Pancreas (tissue), 10 donors: ENCODE measurements around the gene ZNF638. TPM values are rescaled to one million over a fixed set of nuclear protein-coding genes. Genes with fewer than 3 reads are reported as not detected.
A peak's percentile ranks its signal among the peaks of the same experiment; 100 is the strongest.
"Not testable (repeated sequence)": the region's sequence is repeated elsewhere in the genome, so short reads cannot be mapped to it uniquely, and the experiment has no call there.

Source experiments
- ATAC-seq, 4 donors: fragments of 200-7000 bp; cut with Tn5 transposase; one replicate each; pipeline versions ENCODE4 v1.8.0 to v1.9.1; 2020; ENCODE audit warnings: mild to moderate bottlenecking in 4 of 4, moderate library complexity in 4 of 4
- DNase-seq, 6 donors: peaks; one replicate each; pipeline ENCODE4 v3.0.0-alpha.2; 2020
- FAIRE-seq: peaks from 2 replicates; lab custom pipeline; 2012; peaks lifted over from hg19 to GRCh38; lab: Jason Lieb, UNC
- H3K27ac ChIP-seq, 4 donors: fragments of 200-600 bp; sonication (generic); 1 replicate in 3 of 4; 2 replicates in 1 of 4; pipeline versions ENCODE4 v1.5.0 to v1.8.0; 2020
- H3K27me3 ChIP-seq, 4 donors: fragments of 200-600 bp; one replicate each; pipeline ENCODE4 v1.8.0; 2021
- H3K36me3 ChIP-seq, 3 donors: fragments of 200-600 bp; sonication (generic) in 1 of 3; one replicate each; pipeline versions ENCODE4 v1.5.0 to v1.8.0; 2020 to 2021
- H3K4me1 ChIP-seq, 3 donors: fragments of 200-600 bp; one replicate each; pipeline ENCODE4 v1.8.0; 2021
- H3K4me3 ChIP-seq, 4 donors: fragments of 200-600 bp; sonication (generic) in 2 of 4; one replicate each; pipeline versions ENCODE4 v1.5.0 to v1.8.0; 2020 to 2021
- H3K9me3 ChIP-seq, 4 donors: fragments of 200-600 bp; one replicate each; pipeline ENCODE4 v1.8.0; 2021
- CTCF ChIP-seq, 4 donors: fragments of 200-600 bp; sonication (generic) in 3 of 4; IDR thresholded peaks; one replicate each; pipeline versions ENCODE4 v1.5.0 to v1.8.0; 2021; ENCODE audit warnings: antibody characterized with exemption in 4 of 4
- WGBS, 2 donors: extraction: QIAGEN DNeasy Blood & Tissue Kit; methylation state at CpG; one replicate each; pipeline ENCODE4 v1.1.7; 2013; 5-methylcytosine and 5-hydroxymethylcytosine counted together
- intact Hi-C, 3 donors: fragments of 100-400 bp; cut with DNase I; formaldehyde crosslinking; loops; one replicate each; pipeline versions ENCODE4 v1.11.1 to v1.14.2; 2022
- polyA plus RNA-seq, 2 donors: library from polyadenylated mRNA; stranded (reverse); fragments of 200-250 nt; gene quantifications; one replicate each; pipeline ENCODE4 v1.2.3, GENCODE V29; 2013
- total RNA-seq, 6 donors: library from RNA; stranded (reverse); fragmentation: NEBNext Ultra II Directional in 4 of 6; extraction: Animal tissue kit (Norgen Biotek cat#: 25700) in 4 of 6; gene quantifications; one replicate each; pipeline versions ENCODE4 v1.2.1 to v1.2.4, GENCODE V29; 2021 to 2023
- donor health status: healthy with polysubstance abuse.
- donor health status: DM: no; HTN: no; CAD: no; lungs with moderate emphysema.
- donor health status: DM: no; HTN: no; CAD: no.
- donor health status: control.
- donor health status: control.
- donor health status: Bipolar disorder and iron deficiency.
- donor health status: DM: yes; HTN: yes; CAD: no.
- donor health status: DM: no; HTN: no; CAD: no.
- donor health status: DM: no; HTN: no; CAD: no.
- donor health status: DM: yes; HTN: yes; CAD: no.

The ZNF638 gene
- total and polyA plus RNA-seq, 8 donors, result 35.4 to 117 (median 52.7) TPM

GRCh38 chr2:71323386-71323785 lies 8.2 kb upstream of the ZNF638 start:
- no peaks in the 10 kb centered on the region for H3K4me1 ChIP-seq
- FAIRE-seq (no peak), ATAC-seq (no peak), DNase-seq (no peak)
- no peaks in the 10 kb centered on the region for H3K9me3 ChIP-seq
- 86 to 90% methylated on average over 6 of the region's 6 CpGs for WGBS, 2 donors
- H3K36me3 ChIP-seq, result no peaks in the 10 kb centered on the region
- no peak overlapping the region for H3K27ac ChIP-seq
- TF ChIP-seq CTCF (IDR thresholded peaks at IDR 0.05), result no peak
- no peaks in the 10 kb centered on the region for H3K27me3 ChIP-seq
- H3K4me3 ChIP-seq, result no peak overlapping the region
- intact Hi-C loops, result no loop called here

GRCh38 chr2:71326968-71327367 lies 4.6 kb upstream of the ZNF638 start:
- Histone ChIP-seq H3K4me3 (no peak overlapping the region), H3K4me1 (peaks cover 0 to 3% (median 0%) of the 10 kb centered on the region in 3 donors), H3K36me3 (no peaks in the 10 kb centered on the region), H3K27ac (no peak overlapping the region), H3K27me3 (no peaks in the 10 kb centered on the region), H3K9me3 (no peaks in the 10 kb centered on the region)
- ATAC-seq, result no peak
- FAIRE-seq, result no peak
- WGBS, 2 donors, result 92 to 97% methylated on average over 3 of the region's 3 CpGs
- TF ChIP-seq CTCF (IDR thresholded peaks at IDR 0.05), result no peak
- no peak for DNase-seq
- intact Hi-C loops, result no loop called here

DNA sequence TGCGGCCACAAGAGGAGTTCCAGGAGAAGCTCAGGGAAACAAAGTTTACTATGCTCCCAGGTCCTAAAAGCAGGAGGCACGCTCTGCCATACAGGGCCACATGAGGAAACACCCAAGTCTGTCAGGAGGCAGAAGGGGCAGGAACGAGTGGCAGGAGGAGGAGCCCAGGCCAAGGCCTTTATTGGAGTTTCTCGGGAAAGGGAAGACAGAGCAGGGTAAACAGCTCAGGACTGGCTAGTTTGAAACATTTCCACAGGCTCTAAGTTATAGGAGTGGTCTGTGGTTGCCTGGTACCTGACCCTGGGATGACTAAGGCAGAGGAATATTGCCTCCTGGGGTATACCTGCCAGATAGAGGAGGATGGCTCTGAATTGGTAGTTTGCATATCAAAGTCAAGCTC lies 3.7 kb upstream of the ZNF638 start:
- intact Hi-C loops, result no loop called here
- Histone ChIP-seq H3K27me3 (no peaks in the 10 kb centered on the region), H3K4me3 (no peak overlapping the region), H3K4me1 (peaks cover 0 to 3% (median 0%) of the 10 kb centered on the region in 3 donors), H3K9me3 (no peaks in the 10 kb centered on the region), H3K36me3 (no peaks in the 10 kb centered on the region), H3K27ac (no peak overlapping the region)
- WGBS, 2 donors, result 65 to 73% methylated on average over 4 of the region's 4 CpGs
- FAIRE-seq, result no peak
- no peak for DNase-seq
- TF ChIP-seq CTCF (IDR thresholded peaks at IDR 0.05), result no peak
- no peak for ATAC-seq

DNA sequence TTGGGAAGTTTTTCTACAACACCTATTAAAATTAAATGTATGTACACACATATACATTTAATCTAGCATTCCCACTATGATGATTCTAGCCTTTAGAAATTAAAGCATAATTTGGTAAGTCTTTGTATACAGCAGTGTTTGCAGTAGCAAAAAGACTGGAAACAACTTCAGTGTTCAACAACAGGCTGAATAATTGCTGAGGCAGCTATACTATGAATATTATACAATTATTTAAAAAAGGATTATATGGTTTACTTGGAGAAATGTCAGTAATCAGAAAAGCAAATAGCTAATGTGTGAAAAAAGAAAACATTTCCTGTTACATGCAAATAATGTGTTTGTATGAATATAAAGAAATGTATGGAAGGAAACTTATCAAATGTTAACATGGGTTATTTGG lies 1.4 kb upstream of the ZNF638 start:
- no peak for ATAC-seq
- H3K9me3 ChIP-seq, result no peaks in the 10 kb centered on the region
- no peak overlapping the region for H3K4me3 ChIP-seq
- H3K4me1 ChIP-seq, result peaks cover 5 to 21% (median 9%) of the 10 kb centered on the region in 3 donors
- H3K27me3 ChIP-seq, result no peaks in the 10 kb centered on the region
- no peak overlapping the region for H3K27ac ChIP-seq
- no peak for DNase-seq
- no peak for TF ChIP-seq CTCF (IDR thresholded peaks at IDR 0.05)
- intact Hi-C loops, result no loop called here
- FAIRE-seq, result no peak
- no peaks in the 10 kb centered on the region for H3K36me3 ChIP-seq

DNA sequence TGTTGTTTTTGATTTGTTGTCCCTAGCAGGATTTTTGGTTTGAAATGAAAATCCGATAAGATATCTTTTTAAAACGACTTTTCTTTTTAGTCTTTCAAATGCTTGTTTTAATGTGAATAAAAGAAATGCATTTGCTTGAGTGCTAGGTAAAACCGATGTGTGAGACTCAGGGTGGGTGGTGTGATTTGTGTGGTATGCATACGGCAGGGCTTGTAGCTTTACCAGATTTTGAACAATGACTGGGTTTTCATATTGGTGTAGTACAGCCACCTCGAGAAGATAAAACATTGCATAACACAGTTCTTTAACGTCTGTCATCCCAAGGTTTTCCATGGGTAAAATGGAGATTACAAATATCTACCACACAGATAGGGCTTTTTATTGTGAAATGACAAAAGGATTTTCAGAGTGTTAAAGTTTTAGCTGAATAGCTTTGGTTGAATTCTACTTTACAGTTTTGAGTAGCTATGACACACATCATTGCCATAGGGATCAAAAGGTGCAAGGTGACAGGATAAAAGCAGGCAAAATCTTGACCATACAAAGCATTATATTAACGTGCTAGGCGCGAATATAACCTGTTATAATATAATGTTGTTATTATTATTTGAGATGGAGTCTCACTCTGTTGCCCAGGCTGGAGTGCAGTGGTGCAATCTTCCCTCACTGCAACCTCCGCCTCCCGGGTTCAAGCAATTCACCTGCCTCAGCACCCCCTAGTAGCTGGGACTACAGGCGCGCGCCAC lies 824 bp upstream of the ZNF638 start:
- intact Hi-C loops, result no loop called here
- FAIRE-seq, result no peak
- Histone ChIP-seq H3K27me3 (no peaks in the 10 kb centered on the region), H3K36me3 (no peaks in the 10 kb centered on the region), H3K4me1 (peaks cover 5 to 24% (median 9%) of the 10 kb centered on the region in 3 donors), H3K27ac (no peak overlapping the region), H3K9me3 (no peaks in the 10 kb centered on the region), H3K4me3 (peak overlapping the region in 2 of 4 donors; percentile 90 to 95)
- ATAC-seq, result no peak
- WGBS, 2 donors, result 42 to 45% methylated on average over 14 of the region's 14 CpGs
- no peak for DNase-seq
- no peak for TF ChIP-seq CTCF (IDR thresholded peaks at IDR 0.05)

GRCh38 chr2:71331331-71331580 lies 326 bp upstream of the ZNF638 start:
- peak overlapping the region in 1 of 4 donors; percentile 88 for H3K27ac ChIP-seq

More at GRCh38 chr2:71331331-71331580, 326 bp upstream of the ZNF638 start:
- intact Hi-C loops, H3K9me3 ChIP-seq, H3K36me3 ChIP-seq, H3K27me3 ChIP-seq, ATAC-seq, FAIRE-seq: not testable (repeated sequence)
- H3K4me3 ChIP-seq, result peak overlapping the region in 2 of 4 donors; percentile 90 to 95
- 4 to 7% methylated on average over 9 of the region's 9 CpGs for WGBS, 2 donors
- peak in 1 of 6 donors; percentile 23 for DNase-seq
- H3K4me1 ChIP-seq, result peaks cover 5 to 29% (median 9%) of the 10 kb centered on the region in 3 donors
